HEK293 (cell line): ENCODE measurements around the gene MYBBP1A.
"Not testable (repeated sequence)": the region's sequence is repeated elsewhere in the genome, so short reads cannot be mapped to it uniquely, and the experiment has no call there.

ENCODE experiments used
- CTCF ChIA-PET: fragments of 350-600 bp; formaldehyde crosslinking; extraction: SDS; loops from one replicate; lab custom pipeline; 2021; ENCODE audit warnings: antibody characterized with exemption; lab: Yijun Ruan, JAX
- POLR2A ChIA-PET: fragments of 300-600 bp; formaldehyde crosslinking; extraction: SDS; loops from one replicate; lab custom pipeline; 2020; ENCODE audit warnings: antibody characterized with exemption, inconsistent platforms; lab: Yijun Ruan, JAX
- H3K27ac ChIP-seq: fragments of 200-500 bp; sonication (Bioruptor generic); 2 replicates; pipeline ENCODE4 v1.5.1; 2014; ENCODE audit warnings: low read depth, low read length, control low read depth, inconsistent platforms; ENCODE audit errors: extremely low read depth
- H3K36me3 ChIP-seq, 2 experiments: fragments of 200-500 bp in 1 of 2; sonication (Bioruptor generic) in 1 of 2; 1 replicate in 1 of 2; 2 replicates in 1 of 2; pipeline ENCODE4 v1.5.1; 2014 to 2017; ENCODE audit warnings: inconsistent platforms in 2 of 2, low read length in 2 of 2; ENCODE audit not compliant: control insufficient read depth in 2 of 2, insufficient read depth in 1 of 2
- H3K4me1 ChIP-seq: fragments of 200-500 bp; sonication (Bioruptor generic); 2 replicates; pipeline ENCODE4 v1.5.1; 2014; ENCODE audit warnings: mild to moderate bottlenecking, low read length, inconsistent platforms; ENCODE audit not compliant: control insufficient read depth, insufficient read depth
- H3K4me3 ChIP-seq: 2 replicates; pipeline ENCODE4 v1.5.1; 2011; ENCODE audit warnings: low read depth, mild to moderate bottlenecking, control low read depth, low read length, moderate library complexity
- H3K9me3 ChIP-seq: fragments of 200-500 bp; sonication (Bioruptor generic); 2 replicates; pipeline ENCODE4 v1.5.1; 2014; ENCODE audit warnings: low read depth, low read length, inconsistent platforms; ENCODE audit not compliant: control insufficient read depth, insufficient read depth
- GLIS1 ChIP-seq: fragments of 450-650 bp; formaldehyde crosslinking; IDR thresholded peaks from 2 replicates; pipeline ENCODE4 v1.5.1; 2016; ENCODE audit warnings: missing biosample characterization, missing genetic modification characterization
- KLF16 ChIP-seq: fragments of 450-650 bp; formaldehyde crosslinking; IDR thresholded peaks from 2 replicates; pipeline ENCODE4 v1.5.1; 2017; ENCODE audit warnings: missing biosample characterization, missing genetic modification characterization
- MYNN ChIP-seq: fragments of 450-650 bp; formaldehyde crosslinking; IDR thresholded peaks from 2 replicates; pipeline ENCODE4 v1.5.1; 2016; ENCODE audit warnings: missing biosample characterization, missing genetic modification characterization, borderline replicate concordance
- PBX3 ChIP-seq: sonication (generic); formaldehyde crosslinking; IDR thresholded peaks from 2 replicates; pipeline ENCODE4 v1.8.1; 2022; ENCODE audit warnings: mild to moderate bottlenecking, moderate library complexity, missing genetic modification reagents
- SP7 ChIP-seq: fragments of 450-650 bp; formaldehyde crosslinking; IDR thresholded peaks from 2 replicates; pipeline ENCODE4 v1.5.1; 2016; ENCODE audit warnings: missing biosample characterization, missing genetic modification characterization
- TRIM28 ChIP-seq: IDR thresholded peaks from 2 replicates; pipeline ENCODE4 v1.6.1; 2011; ENCODE audit warnings: low read length, control low read depth, borderline replicate concordance
- ZBTB48 ChIP-seq: fragments of 450-650 bp; formaldehyde crosslinking; IDR thresholded peaks from 2 replicates; pipeline ENCODE4 v1.5.1; 2016; ENCODE audit warnings: missing biosample characterization, missing genetic modification characterization
- ZIC2 ChIP-seq: fragments of 450-650 bp; formaldehyde crosslinking; IDR thresholded peaks from 2 replicates; pipeline ENCODE4 v1.5.1; 2016; ENCODE audit warnings: missing biosample characterization, missing genetic modification characterization
- ZNF112 ChIP-seq: fragments of 450-650 bp; formaldehyde crosslinking; IDR thresholded peaks from 2 replicates; pipeline ENCODE4 v1.5.0; 2017; ENCODE audit warnings: missing biosample characterization, missing genetic modification characterization
- ZNF174 ChIP-seq: fragments of 450-650 bp; formaldehyde crosslinking; IDR thresholded peaks from 2 replicates; pipeline ENCODE4 v1.5.0; 2017; ENCODE audit warnings: missing biosample characterization, mild to moderate bottlenecking, missing genetic modification characterization
- ZNF184 ChIP-seq: fragments of 450-650 bp; IDR thresholded peaks from 2 replicates; pipeline ENCODE4 v1.5.1; 2018; ENCODE audit warnings: missing biosample characterization, mild to moderate bottlenecking, missing genetic modification characterization
- ZNF266 ChIP-seq: fragments of 450-650 bp; formaldehyde crosslinking; IDR thresholded peaks from 2 replicates; pipeline ENCODE4 v1.5.1; 2016; ENCODE audit warnings: missing biosample characterization, missing genetic modification characterization, low read depth
- ZNF302 ChIP-seq: fragments of 450-650 bp; formaldehyde crosslinking; IDR thresholded peaks from 2 replicates; pipeline ENCODE4 v1.5.1; 2016; ENCODE audit warnings: missing biosample characterization, missing genetic modification characterization, low read depth
- ZNF341 ChIP-seq: fragments of 450-650 bp; formaldehyde crosslinking; IDR thresholded peaks from 2 replicates; pipeline ENCODE4; 2016; ENCODE audit warnings: low read depth, missing biosample characterization, missing genetic modification characterization
- ZNF350 ChIP-seq: fragments of 450-650 bp; formaldehyde crosslinking; IDR thresholded peaks from 2 replicates; pipeline ENCODE4 v1.5.0; 2017; ENCODE audit warnings: missing biosample characterization, mild to moderate bottlenecking, missing genetic modification characterization
- ZNF362 ChIP-seq: fragments of 450-650 bp; formaldehyde crosslinking; IDR thresholded peaks from 2 replicates; pipeline ENCODE4 v1.5.1; 2016; ENCODE audit warnings: missing biosample characterization, missing genetic modification characterization
- ZNF426 ChIP-seq: fragments of 450-650 bp; formaldehyde crosslinking; IDR thresholded peaks from 2 replicates; pipeline ENCODE4 v1.5.1; 2017; ENCODE audit warnings: missing biosample characterization, missing genetic modification characterization, mild to moderate bottlenecking, inconsistent platforms, moderate library complexity
- ZNF561 ChIP-seq: fragments of 450-650 bp; IDR thresholded peaks from 2 replicates; pipeline ENCODE4 v1.5.1; 2018; ENCODE audit warnings: missing biosample characterization, missing genetic modification characterization, borderline replicate concordance
- ZNF600 ChIP-seq: fragments of 450-650 bp; formaldehyde crosslinking; IDR thresholded peaks from 2 replicates; pipeline ENCODE4 v1.5.1; 2016; ENCODE audit warnings: missing biosample characterization, missing genetic modification characterization
- ZNF610 ChIP-seq: fragments of 450-650 bp; formaldehyde crosslinking; IDR thresholded peaks from 2 replicates; pipeline ENCODE4 v1.5.1; 2016; ENCODE audit warnings: missing biosample characterization, missing genetic modification characterization, borderline replicate concordance
- ZNF747 ChIP-seq: fragments of 450-650 bp; formaldehyde crosslinking; IDR thresholded peaks from 2 replicates; pipeline ENCODE4 v1.5.1; 2016; ENCODE audit warnings: missing biosample characterization, missing genetic modification characterization
- TF ChIP-seq, protein P1 (sequence below): fragments of 450-650 bp; formaldehyde crosslinking; IDR thresholded peaks from 2 replicates; pipeline ENCODE4 v1.5.1; 2016; ENCODE audit warnings: missing biosample characterization, missing genetic modification characterization
- TF ChIP-seq, protein P2 (sequence below): fragments of 450-650 bp; formaldehyde crosslinking; IDR thresholded peaks from 2 replicates; pipeline ENCODE4 v1.5.1; 2017; ENCODE audit warnings: missing biosample characterization, missing genetic modification characterization
- TF ChIP-seq, protein P3 (sequence below): fragments of 450-650 bp; formaldehyde crosslinking; IDR thresholded peaks from 2 replicates; pipeline ENCODE4 v1.5.1; 2016; ENCODE audit warnings: missing biosample characterization, missing genetic modification characterization, low read depth

The MYBBP1A gene

GRCh38 chr17:4554997-4555799 is at the start of gene MYBBP1A (continued):
- TF ChIP-seq MYNN (tag by site-specific recombination) (no peak), ZNF426 (tag by site-specific recombination) (no peak), ZNF747 (tag by site-specific recombination) (no peak), ZNF362 (no peak), ZNF350 (tag by site-specific recombination) (no peak), ZNF174 (no peak), ZNF112 (tag by site-specific recombination) (no peak)

DNA sequence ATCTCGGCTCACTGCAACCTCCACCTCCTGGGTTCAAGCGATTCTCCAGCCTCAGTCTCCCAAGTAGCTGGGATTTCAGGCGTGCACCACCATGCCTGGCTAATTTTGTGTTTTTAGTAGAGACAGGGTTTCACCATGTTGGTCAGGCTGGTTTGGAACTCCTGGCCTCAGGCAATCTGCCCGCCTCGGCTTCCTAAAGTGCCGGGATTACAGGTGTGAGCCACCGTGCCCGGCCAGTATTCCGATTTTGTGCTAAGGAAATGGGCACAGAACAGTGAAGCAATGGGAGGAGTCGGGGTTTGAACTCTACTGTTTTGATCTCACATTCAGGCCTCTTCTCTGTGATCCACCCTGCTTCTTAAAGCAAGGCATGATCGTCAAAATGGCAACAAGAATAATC is 49.6 kb upstream of the MYBBP1A start:
- Histone ChIP-seq H3K4me1 (peaks cover 33% of the 10 kb centered on the region), H3K27ac (peak overlapping the region; percentile 30; the same call in 1 of the 2 replicates)
- not testable (repeated sequence) for H3K36me3 ChIP-seq, H3K4me3 ChIP-seq, H3K9me3 ChIP-seq
- TF ChIP-seq, protein P1, sequence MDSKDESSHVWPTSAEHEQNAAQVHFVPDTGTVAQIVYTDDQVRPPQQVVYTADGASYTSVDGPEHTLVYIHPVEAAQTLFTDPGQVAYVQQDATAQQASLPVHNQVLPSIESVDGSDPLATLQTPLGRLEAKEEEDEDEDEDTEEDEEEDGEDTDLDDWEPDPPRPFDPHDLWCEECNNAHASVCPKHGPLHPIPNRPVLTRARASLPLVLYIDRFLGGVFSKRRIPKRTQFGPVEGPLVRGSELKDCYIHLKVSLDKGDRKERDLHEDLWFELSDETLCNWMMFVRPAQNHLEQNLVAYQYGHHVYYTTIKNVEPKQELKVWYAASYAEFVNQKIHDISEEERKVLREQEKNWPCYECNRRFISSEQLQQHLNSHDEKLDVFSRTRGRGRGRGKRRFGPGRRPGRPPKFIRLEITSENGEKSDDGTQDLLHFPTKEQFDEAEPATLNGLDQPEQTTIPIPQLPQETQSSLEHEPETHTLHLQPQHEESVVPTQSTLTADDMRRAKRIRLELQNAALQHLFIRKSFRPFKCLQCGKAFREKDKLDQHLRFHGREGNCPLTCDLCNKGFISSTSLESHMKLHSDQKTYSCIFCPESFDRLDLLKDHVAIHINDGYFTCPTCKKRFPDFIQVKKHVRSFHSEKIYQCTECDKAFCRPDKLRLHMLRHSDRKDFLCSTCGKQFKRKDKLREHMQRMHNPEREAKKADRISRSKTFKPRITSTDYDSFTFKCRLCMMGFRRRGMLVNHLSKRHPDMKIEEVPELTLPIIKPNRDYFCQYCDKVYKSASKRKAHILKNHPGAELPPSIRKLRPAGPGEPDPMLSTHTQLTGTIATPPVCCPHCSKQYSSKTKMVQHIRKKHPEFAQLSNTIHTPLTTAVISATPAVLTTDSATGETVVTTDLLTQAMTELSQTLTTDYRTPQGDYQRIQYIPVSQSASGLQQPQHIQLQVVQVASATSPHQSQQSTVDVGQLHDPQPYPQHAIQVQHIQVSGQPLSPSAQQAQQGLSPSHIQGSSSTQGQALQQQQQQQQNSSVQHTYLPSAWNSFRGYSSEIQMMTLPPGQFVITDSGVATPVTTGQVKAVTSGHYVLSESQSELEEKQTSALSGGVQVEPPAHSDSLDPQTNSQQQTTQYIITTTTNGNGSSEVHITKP: peak; percentile 74; the same call in 1 of the 2 replicates
- POLR2A ChIA-PET: interaction anchor here (0.7 kb wide), 1 partner anchor 33 kb away, joined by 5 read pairs; no protein-coding TSS in a partner anchor
- CTCF ChIA-PET: interaction anchor here (0.6 to 5.7 kb wide), 3 partner anchors 18 to 37 kb away, joined by 3 to 34 read pairs (median 4); no protein-coding TSS in a partner anchor

GRCh38 chr17:4604111-4604644 is 49.0 kb upstream of the MYBBP1A start:
- Histone ChIP-seq H3K27ac (peak overlapping the region; percentile 30; the same call in 1 of the 2 replicates), H3K4me3 (no peak overlapping the region), H3K9me3 (no peaks in the 10 kb centered on the region), H3K36me3 (no peaks in the 10 kb centered on the region), H3K4me1 (peaks cover 39% of the 10 kb centered on the region)
- CTCF ChIA-PET: interaction anchor here (0.6 to 1.5 kb wide), 4 partner anchors 10 to 38 kb away, joined by 3 to 6 read pairs (median 6); no protein-coding TSS in a partner anchor
- POLR2A ChIA-PET: no interaction called here
- TF ChIP-seq KLF16 (tag by site-specific recombination): no peak
- TF ChIP-seq, protein P2, sequence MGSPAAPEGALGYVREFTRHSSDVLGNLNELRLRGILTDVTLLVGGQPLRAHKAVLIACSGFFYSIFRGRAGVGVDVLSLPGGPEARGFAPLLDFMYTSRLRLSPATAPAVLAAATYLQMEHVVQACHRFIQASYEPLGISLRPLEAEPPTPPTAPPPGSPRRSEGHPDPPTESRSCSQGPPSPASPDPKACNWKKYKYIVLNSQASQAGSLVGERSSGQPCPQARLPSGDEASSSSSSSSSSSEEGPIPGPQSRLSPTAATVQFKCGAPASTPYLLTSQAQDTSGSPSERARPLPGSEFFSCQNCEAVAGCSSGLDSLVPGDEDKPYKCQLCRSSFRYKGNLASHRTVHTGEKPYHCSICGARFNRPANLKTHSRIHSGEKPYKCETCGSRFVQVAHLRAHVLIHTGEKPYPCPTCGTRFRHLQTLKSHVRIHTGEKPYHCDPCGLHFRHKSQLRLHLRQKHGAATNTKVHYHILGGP (tag by site-specific recombination): no peak
- peak; percentile 75 for TF ChIP-seq PBX3 (CRISPR knock-in tag)
- no peak for TF ChIP-seq ZNF561 (tag by site-specific recombination)
- peak; percentile 75 for TF ChIP-seq TRIM28
- no peak for TF ChIP-seq ZNF266
- peak; percentile 99 for TF ChIP-seq ZIC2
- TF ChIP-seq ZNF184 (tag by site-specific recombination): no peak
- TF ChIP-seq, protein P3, sequence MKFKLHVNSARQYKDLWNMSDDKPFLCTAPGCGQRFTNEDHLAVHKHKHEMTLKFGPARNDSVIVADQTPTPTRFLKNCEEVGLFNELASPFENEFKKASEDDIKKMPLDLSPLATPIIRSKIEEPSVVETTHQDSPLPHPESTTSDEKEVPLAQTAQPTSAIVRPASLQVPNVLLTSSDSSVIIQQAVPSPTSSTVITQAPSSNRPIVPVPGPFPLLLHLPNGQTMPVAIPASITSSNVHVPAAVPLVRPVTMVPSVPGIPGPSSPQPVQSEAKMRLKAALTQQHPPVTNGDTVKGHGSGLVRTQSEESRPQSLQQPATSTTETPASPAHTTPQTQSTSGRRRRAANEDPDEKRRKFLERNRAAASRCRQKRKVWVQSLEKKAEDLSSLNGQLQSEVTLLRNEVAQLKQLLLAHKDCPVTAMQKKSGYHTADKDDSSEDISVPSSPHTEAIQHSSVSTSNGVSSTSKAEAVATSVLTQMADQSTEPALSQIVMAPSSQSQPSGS (tag by site-specific recombination): no peak
- no peak for TF ChIP-seq ZNF302 (tag by site-specific recombination)
- TF ChIP-seq ZNF600 (tag by site-specific recombination): peak; percentile 92
- TF ChIP-seq ZNF610 (tag by site-specific recombination): no peak
- 0 out of 2 replicates have a peak, but pooled peaks have one; percentile 29 for TF ChIP-seq SP7 (tag by site-specific recombination)
- TF ChIP-seq ZBTB48: no peak
- peak; percentile 90 for TF ChIP-seq GLIS1
- TF ChIP-seq ZNF341 (tag by site-specific recombination): 0 out of 2 replicates have a peak, but pooled peaks have one; percentile 15
